HUES6 (cell line): ENCODE measurements around the gene AKAP6.

ENCODE experiments used
- H3K27ac ChIP-seq: 2 replicates; pipeline ENCODE4 v1.7.0; 2013; ENCODE audit warnings: low read depth, mild to moderate bottlenecking, low read length, inconsistent platforms
- H3K27me3 ChIP-seq: 2 replicates; pipeline ENCODE4 v1.6.1; 2013; ENCODE audit warnings: low read length; ENCODE audit not compliant: control insufficient read depth, insufficient read depth
- H3K36me3 ChIP-seq: 2 replicates; pipeline ENCODE4 v1.6.1; 2013; ENCODE audit warnings: low read length; ENCODE audit not compliant: control insufficient read depth, insufficient read depth
- H3K4me1 ChIP-seq: 2 replicates; pipeline ENCODE4 v1.6.1; 2013; ENCODE audit warnings: low read length; ENCODE audit not compliant: control insufficient read depth, insufficient read depth
- H3K4me3 ChIP-seq: 2 replicates; pipeline ENCODE4 v1.5.1; 2013; ENCODE audit warnings: low read depth, low read length
- H3K9ac ChIP-seq: one replicate; pipeline ENCODE4 v1.6.1; 2013; ENCODE audit warnings: mild to moderate bottlenecking, low read length
- H3K9me3 ChIP-seq: 2 replicates; pipeline ENCODE4 v1.6.1; 2013; ENCODE audit warnings: low read depth, low read length; ENCODE audit not compliant: control insufficient read depth, insufficient read depth

Gene AKAP6

GRCh38 chr14:32412103-32412502, 83.0 kb downstream of the AKAP6 start:
- Histone ChIP-seq H3K4me1 (peaks cover 6% of the 10 kb centered on the region; the same call in 1 of the 2 replicates), H3K9me3 (no peaks in the 10 kb centered on the region), H3K36me3 (no peaks in the 10 kb centered on the region), H3K4me3 (no peak overlapping the region), H3K27me3 (no peaks in the 10 kb centered on the region), H3K27ac (no peak overlapping the region), H3K9ac (no peak overlapping the region)

- no peaks in the 10 kb centered on the region for H3K36me3 ChIP-seq
- H3K9ac ChIP-seq = no peak overlapping the region
- no peaks in the 10 kb centered on the region for H3K27me3 ChIP-seq
- H3K9me3 ChIP-seq = no peaks in the 10 kb centered on the region
- peaks cover 6% of the 10 kb centered on the region; the same call in 1 of the 2 replicates for H3K4me1 ChIP-seq
- H3K4me3 ChIP-seq = no peak overlapping the region
- no peak overlapping the region for H3K27ac ChIP-seq
Observed at GRCh38 chr14:32412532-32412931, 83.4 kb downstream of the AKAP6 start.

- Histone ChIP-seq H3K4me1 (peaks cover 6% of the 10 kb centered on the region; the same call in 1 of the 2 replicates), H3K36me3 (no peaks in the 10 kb centered on the region), H3K9ac (no peak overlapping the region), H3K4me3 (no peak overlapping the region), H3K27me3 (no peaks in the 10 kb centered on the region), H3K9me3 (no peaks in the 10 kb centered on the region), H3K27ac (no peak overlapping the region)
Observed at GRCh38 chr14:32413967-32414640, 85.0 kb downstream of the AKAP6 start.

DNA sequence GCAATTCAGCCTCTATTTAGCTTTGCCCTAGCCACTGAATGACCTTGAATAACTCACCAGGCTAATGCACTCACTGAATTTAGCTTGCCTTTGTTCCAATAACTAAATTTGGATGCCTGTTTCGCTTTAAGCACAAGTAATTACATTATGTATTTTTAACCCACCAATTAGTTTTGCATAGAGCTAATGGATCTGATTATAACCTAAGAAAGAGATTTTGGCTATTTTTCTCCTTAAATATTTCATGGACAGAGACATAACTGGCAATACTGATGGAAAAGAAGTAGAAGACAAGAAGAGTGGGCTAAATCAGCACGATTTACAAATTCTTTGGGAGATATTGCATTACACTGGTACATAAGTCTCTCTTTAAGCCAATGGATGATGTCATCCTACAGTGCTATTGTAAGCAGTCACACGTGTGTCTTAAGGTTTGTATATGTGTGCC, 85.7 kb downstream of the AKAP6 start:
- Histone ChIP-seq H3K36me3 (no peaks in the 10 kb centered on the region), H3K9me3 (no peaks in the 10 kb centered on the region), H3K4me1 (peaks cover 6% of the 10 kb centered on the region; the same call in 1 of the 2 replicates), H3K27me3 (no peaks in the 10 kb centered on the region), H3K4me3 (no peak overlapping the region), H3K9ac (no peak overlapping the region), H3K27ac (no peak overlapping the region)

GRCh38 chr14:32417956-32418552, 89.0 kb downstream of the AKAP6 start:
- no peak overlapping the region for H3K4me3 ChIP-seq
- no peak overlapping the region for H3K9ac ChIP-seq
- no peak overlapping the region for H3K27ac ChIP-seq
- H3K4me1 ChIP-seq = no peaks in the 10 kb centered on the region
- peaks cover 13% of the 10 kb centered on the region for H3K9me3 ChIP-seq
- no peaks in the 10 kb centered on the region for H3K36me3 ChIP-seq
- no peaks in the 10 kb centered on the region for H3K27me3 ChIP-seq

- no peaks in the 10 kb centered on the region for H3K36me3 ChIP-seq
- no peak overlapping the region for H3K9ac ChIP-seq
- no peaks in the 10 kb centered on the region for H3K4me1 ChIP-seq
- H3K4me3 ChIP-seq = no peak overlapping the region
- H3K9me3 ChIP-seq = peaks cover 17% of the 10 kb centered on the region
- no peaks in the 10 kb centered on the region for H3K27me3 ChIP-seq
- no peak overlapping the region for H3K27ac ChIP-seq
Observed at GRCh38 chr14:32419429-32419828, 90.3 kb downstream of the AKAP6 start.

GRCh38 chr14:32421781-32422180, 92.7 kb downstream of the AKAP6 start:
- no peak overlapping the region for H3K27ac ChIP-seq

DNA sequence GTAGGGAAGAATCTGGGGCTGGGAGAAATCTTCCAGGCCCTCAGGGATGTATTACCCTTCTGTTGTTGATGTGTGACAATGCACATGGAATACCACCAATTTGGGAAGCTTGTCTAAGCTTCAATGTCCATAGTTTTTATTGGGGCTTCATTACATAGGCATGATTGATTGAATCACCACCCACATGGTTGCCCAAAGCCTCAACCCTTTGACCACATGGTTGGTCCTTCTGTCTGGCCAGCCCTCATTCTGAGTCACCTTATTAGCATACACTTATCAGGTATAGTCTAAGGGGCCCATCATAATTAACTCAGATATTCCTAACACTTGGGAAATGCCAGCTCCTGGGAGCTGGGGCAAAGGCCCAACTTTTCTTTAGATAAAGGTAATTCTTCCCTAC, 93.3 kb downstream of the AKAP6 start:
- Histone ChIP-seq H3K4me1 (peaks cover 11% of the 10 kb centered on the region; the same call in 1 of the 2 replicates), H3K27ac (no peak overlapping the region), H3K9me3 (peaks cover 17% of the 10 kb centered on the region), H3K9ac (no peak overlapping the region), H3K27me3 (no peaks in the 10 kb centered on the region), H3K36me3 (no peaks in the 10 kb centered on the region), H3K4me3 (no peak overlapping the region)

More at GRCh38 chr14:32421781-32422180, 92.7 kb downstream of the AKAP6 start:
- H3K4me1 ChIP-seq = peaks cover 5% of the 10 kb centered on the region; the same call in 1 of the 2 replicates
- peaks cover 17% of the 10 kb centered on the region for H3K9me3 ChIP-seq
- H3K9ac ChIP-seq = no peak overlapping the region
- H3K4me3 ChIP-seq = no peak overlapping the region
- H3K36me3 ChIP-seq = no peaks in the 10 kb centered on the region
- H3K27me3 ChIP-seq = no peaks in the 10 kb centered on the region

- Histone ChIP-seq H3K9ac (no peak overlapping the region), H3K4me3 (no peak overlapping the region)
Observed at GRCh38 chr14:32426028-32426427, 96.9 kb downstream of the AKAP6 start.

GRCh38 chr14:32426586-32427388, 97.7 kb downstream of the AKAP6 start:
- H3K4me3 ChIP-seq = no peak overlapping the region
- H3K9me3 ChIP-seq = peaks cover 13% of the 10 kb centered on the region
- H3K36me3 ChIP-seq = no peaks in the 10 kb centered on the region
- no peaks in the 10 kb centered on the region for H3K27me3 ChIP-seq
- no peak overlapping the region for H3K27ac ChIP-seq
- no peak overlapping the region for H3K9ac ChIP-seq
- peaks cover 15% of the 10 kb centered on the region; the same call in 1 of the 2 replicates for H3K4me1 ChIP-seq

More at GRCh38 chr14:32426028-32426427, 96.9 kb downstream of the AKAP6 start:
- Histone ChIP-seq H3K27ac (no peak overlapping the region), H3K27me3 (no peaks in the 10 kb centered on the region), H3K9me3 (peaks cover 17% of the 10 kb centered on the region), H3K36me3 (no peaks in the 10 kb centered on the region), H3K4me1 (peaks cover 15% of the 10 kb centered on the region; the same call in 1 of the 2 replicates)
